ENCODE data around the gene ZC3H14.

Gene ZC3H14

GRCh38 chr14:88631091-88631490, 68.3 kb downstream of the ZC3H14 start:
- in situ Hi-C loops (cut with HindIII; ENCODE audit: low pct_ligation_motif_present, low sequenced_read_pairs): no loop called here
- H3K27ac ChIP-seq: peak overlapping the region; percentile 42
- H3K4me3 ChIP-seq (ENCODE audit: low read depth, low read length): no peak overlapping the region
- DNase-seq: no peak
- no peaks in the 10 kb centered on the region for H3K36me3 ChIP-seq (replicated peaks)
- no peak for TF ChIP-seq CTCF (IDR thresholded peaks at IDR 0.05; ENCODE audit: low read depth, low read length, missing control alignments)
- no peaks in the 10 kb centered on the region for H3K27me3 ChIP-seq (replicated peaks)

GRCh38 chr14:88632512-88632911, 69.7 kb downstream of the ZC3H14 start:
- DNase-seq: no peak
- no peaks in the 10 kb centered on the region for H3K27me3 ChIP-seq (replicated peaks)
- no peak overlapping the region for H3K27ac ChIP-seq
- H3K4me3 ChIP-seq (ENCODE audit: low read depth, low read length): no peak overlapping the region
- TF ChIP-seq CTCF (IDR thresholded peaks at IDR 0.05; ENCODE audit: low read depth, low read length, missing control alignments): no peak
- in situ Hi-C loops (cut with HindIII; ENCODE audit: low pct_ligation_motif_present, low sequenced_read_pairs): no loop called here
- H3K36me3 ChIP-seq (replicated peaks): no peaks in the 10 kb centered on the region

- Histone ChIP-seq H3K4me3 (ENCODE audit: low read depth, low read length) (no peak overlapping the region), H3K36me3 (replicated peaks) (no peaks in the 10 kb centered on the region), H3K27ac (no peak overlapping the region), H3K27me3 (replicated peaks) (no peaks in the 10 kb centered on the region)
- in situ Hi-C loops (cut with HindIII; ENCODE audit: low pct_ligation_motif_present, low sequenced_read_pairs): no loop called here
- no peak for TF ChIP-seq CTCF (IDR thresholded peaks at IDR 0.05; ENCODE audit: low read depth, low read length, missing control alignments)
- DNase-seq: no peak
Measured at GRCh38 chr14:88639221-88639620, 76.4 kb downstream of the ZC3H14 start.

- no peak overlapping the region for H3K27ac ChIP-seq
- H3K36me3 ChIP-seq (replicated peaks): no peaks in the 10 kb centered on the region
- in situ Hi-C loops (cut with HindIII; ENCODE audit: low pct_ligation_motif_present, low sequenced_read_pairs): no loop called here
- H3K27me3 ChIP-seq (replicated peaks): no peaks in the 10 kb centered on the region
- H3K4me3 ChIP-seq (ENCODE audit: low read depth, low read length): no peak overlapping the region
- DNase-seq: no peak
- TF ChIP-seq CTCF (IDR thresholded peaks at IDR 0.05; ENCODE audit: low read depth, low read length, missing control alignments): no peak
Measured at GRCh38 chr14:88660056-88660455, 97.2 kb downstream of the ZC3H14 start.

GRCh38 chr14:88667555-88668273, 104.9 kb downstream of the ZC3H14 start:
- DNase-seq: peak; percentile 41
- Histone ChIP-seq H3K4me3 (ENCODE audit: low read depth, low read length) (no peak overlapping the region), H3K27me3 (replicated peaks) (no peaks in the 10 kb centered on the region), H3K27ac (no peak overlapping the region), H3K36me3 (replicated peaks) (no peaks in the 10 kb centered on the region)
- TF ChIP-seq CTCF (IDR thresholded peaks at IDR 0.05; ENCODE audit: low read depth, low read length, missing control alignments): peak; percentile 95
- in situ Hi-C loops (cut with HindIII; ENCODE audit: low pct_ligation_motif_present, low sequenced_read_pairs): no loop called here

Measured in brain microvascular endothelial cell (primary cell).